HepG2 (cell line): ENCODE measurements around the gene INTS14.

ENCODE experiments used
- ADNP ChIP-seq: sonication (generic); formaldehyde crosslinking; IDR thresholded peaks from 2 replicates; pipeline ENCODE4 v1.4.0; 2020; ENCODE audit warnings: missing genetic modification reagents
- CBFB ChIP-seq: sonication (generic); formaldehyde crosslinking; IDR thresholded peaks from 2 replicates; pipeline ENCODE4 v1.4.0; 2020; ENCODE audit warnings: missing genetic modification reagents
- FOXK1 ChIP-seq: sonication (generic); formaldehyde crosslinking; IDR thresholded peaks from 2 replicates; pipeline ENCODE4 v1.4.0; 2020; ENCODE audit warnings: low read depth, missing genetic modification reagents, borderline replicate concordance
- POLR2A ChIP-seq, 2 experiments: IDR thresholded peaks; 2 replicates each; pipeline ENCODE4 v1.6.1; 2011; ENCODE audit warnings: low read depth in 2 of 2, low read length in 2 of 2, mild to moderate bottlenecking in 1 of 2, moderate library complexity in 1 of 2; ENCODE audit not compliant: insufficient read depth in 1 of 2
- RFX1 ChIP-seq: fragments of 450-650 bp; IDR thresholded peaks from 2 replicates; pipeline ENCODE4 v1.6.1; 2017
- RXRB ChIP-seq: IDR thresholded peaks from 2 replicates; pipeline ENCODE4 v1.6.1; 2016; ENCODE audit warnings: borderline replicate concordance, missing genetic modification reagents, missing compliant biosample characterization
- SMAD3 ChIP-seq: sonication (generic); formaldehyde crosslinking; IDR thresholded peaks from 2 replicates; pipeline ENCODE4 v1.4.0; 2020; ENCODE audit warnings: missing genetic modification reagents
- ZNF776 ChIP-seq: sonication (generic); formaldehyde crosslinking; IDR thresholded peaks from 2 replicates; pipeline ENCODE4 v1.4.0; 2020; ENCODE audit warnings: mild to moderate bottlenecking, missing genetic modification reagents
- TF ChIP-seq, protein P1 (sequence below): sonication (generic); formaldehyde crosslinking; IDR thresholded peaks from 2 replicates; pipeline ENCODE4 v1.5.0; 2020; ENCODE audit warnings: mild to moderate bottlenecking, missing genetic modification reagents, moderate library complexity
- TF ChIP-seq, protein P2 (sequence below): sonication (generic); formaldehyde crosslinking; IDR thresholded peaks from 2 replicates; pipeline ENCODE4 v1.8.1; 2023; ENCODE audit warnings: missing genetic modification reagents, mild to moderate bottlenecking, borderline replicate concordance
- TF ChIP-seq, protein P3 (sequence below), 2 experiments: IDR thresholded peaks; 2 replicates each; pipeline ENCODE4 v1.6.1; 2011 to 2012; ENCODE audit warnings: low read length in 2 of 2, borderline replicate concordance in 1 of 2, low read depth in 1 of 2, mild to moderate bottlenecking in 1 of 2, moderate library complexity in 1 of 2

DNA sequence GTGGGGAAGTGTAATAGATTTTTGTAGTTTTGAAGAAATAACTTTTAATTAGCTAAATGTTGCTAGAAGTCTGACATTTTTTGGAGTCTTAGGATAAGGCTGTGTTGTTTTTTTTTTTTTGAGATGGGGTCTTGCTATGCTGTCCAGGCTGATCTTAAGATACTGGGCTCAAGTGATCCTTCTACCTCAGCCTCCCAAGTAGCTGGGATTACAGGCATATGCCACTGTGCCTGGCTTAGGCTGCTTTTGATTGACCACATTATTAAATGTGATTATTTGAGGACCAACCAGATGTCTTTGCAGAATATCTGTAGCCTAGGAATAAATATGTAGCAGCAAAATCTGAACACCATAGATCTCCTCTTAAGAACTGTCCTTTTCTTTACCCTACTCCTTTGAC is 51.0 kb downstream of the INTS14 start:
- TF ChIP-seq SMAD3 (no peak), POLR2A (IDR thresholded peaks at IDR 0.05; ENCODE audit: insufficient read depth in 1 of 2, low read depth in 2 of 2, low read length in 2 of 2) (no peak), CBFB (CRISPR knock-in tag) (no peak), RXRB (CRISPR knock-in tag) (no peak), FOXK1 (CRISPR knock-in tag) (no peak), ZNF776 (CRISPR knock-in tag) (no peak), ADNP (CRISPR knock-in tag) (no peak), RFX1 (no peak)
- TF ChIP-seq, protein P1, sequence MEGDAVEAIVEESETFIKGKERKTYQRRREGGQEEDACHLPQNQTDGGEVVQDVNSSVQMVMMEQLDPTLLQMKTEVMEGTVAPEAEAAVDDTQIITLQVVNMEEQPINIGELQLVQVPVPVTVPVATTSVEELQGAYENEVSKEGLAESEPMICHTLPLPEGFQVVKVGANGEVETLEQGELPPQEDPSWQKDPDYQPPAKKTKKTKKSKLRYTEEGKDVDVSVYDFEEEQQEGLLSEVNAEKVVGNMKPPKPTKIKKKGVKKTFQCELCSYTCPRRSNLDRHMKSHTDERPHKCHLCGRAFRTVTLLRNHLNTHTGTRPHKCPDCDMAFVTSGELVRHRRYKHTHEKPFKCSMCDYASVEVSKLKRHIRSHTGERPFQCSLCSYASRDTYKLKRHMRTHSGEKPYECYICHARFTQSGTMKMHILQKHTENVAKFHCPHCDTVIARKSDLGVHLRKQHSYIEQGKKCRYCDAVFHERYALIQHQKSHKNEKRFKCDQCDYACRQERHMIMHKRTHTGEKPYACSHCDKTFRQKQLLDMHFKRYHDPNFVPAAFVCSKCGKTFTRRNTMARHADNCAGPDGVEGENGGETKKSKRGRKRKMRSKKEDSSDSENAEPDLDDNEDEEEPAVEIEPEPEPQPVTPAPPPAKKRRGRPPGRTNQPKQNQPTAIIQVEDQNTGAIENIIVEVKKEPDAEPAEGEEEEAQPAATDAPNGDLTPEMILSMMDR (CRISPR knock-in tag): no peak
- TF ChIP-seq, protein P2, sequence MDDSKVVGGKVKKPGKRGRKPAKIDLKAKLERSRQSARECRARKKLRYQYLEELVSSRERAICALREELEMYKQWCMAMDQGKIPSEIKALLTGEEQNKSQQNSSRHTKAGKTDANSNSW (CRISPR knock-in tag): no peak
- TF ChIP-seq, protein P3, sequence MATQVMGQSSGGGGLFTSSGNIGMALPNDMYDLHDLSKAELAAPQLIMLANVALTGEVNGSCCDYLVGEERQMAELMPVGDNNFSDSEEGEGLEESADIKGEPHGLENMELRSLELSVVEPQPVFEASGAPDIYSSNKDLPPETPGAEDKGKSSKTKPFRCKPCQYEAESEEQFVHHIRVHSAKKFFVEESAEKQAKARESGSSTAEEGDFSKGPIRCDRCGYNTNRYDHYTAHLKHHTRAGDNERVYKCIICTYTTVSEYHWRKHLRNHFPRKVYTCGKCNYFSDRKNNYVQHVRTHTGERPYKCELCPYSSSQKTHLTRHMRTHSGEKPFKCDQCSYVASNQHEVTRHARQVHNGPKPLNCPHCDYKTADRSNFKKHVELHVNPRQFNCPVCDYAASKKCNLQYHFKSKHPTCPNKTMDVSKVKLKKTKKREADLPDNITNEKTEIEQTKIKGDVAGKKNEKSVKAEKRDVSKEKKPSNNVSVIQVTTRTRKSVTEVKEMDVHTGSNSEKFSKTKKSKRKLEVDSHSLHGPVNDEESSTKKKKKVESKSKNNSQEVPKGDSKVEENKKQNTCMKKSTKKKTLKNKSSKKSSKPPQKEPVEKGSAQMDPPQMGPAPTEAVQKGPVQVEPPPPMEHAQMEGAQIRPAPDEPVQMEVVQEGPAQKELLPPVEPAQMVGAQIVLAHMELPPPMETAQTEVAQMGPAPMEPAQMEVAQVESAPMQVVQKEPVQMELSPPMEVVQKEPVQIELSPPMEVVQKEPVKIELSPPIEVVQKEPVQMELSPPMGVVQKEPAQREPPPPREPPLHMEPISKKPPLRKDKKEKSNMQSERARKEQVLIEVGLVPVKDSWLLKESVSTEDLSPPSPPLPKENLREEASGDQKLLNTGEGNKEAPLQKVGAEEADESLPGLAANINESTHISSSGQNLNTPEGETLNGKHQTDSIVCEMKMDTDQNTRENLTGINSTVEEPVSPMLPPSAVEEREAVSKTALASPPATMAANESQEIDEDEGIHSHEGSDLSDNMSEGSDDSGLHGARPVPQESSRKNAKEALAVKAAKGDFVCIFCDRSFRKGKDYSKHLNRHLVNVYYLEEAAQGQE (IDR thresholded peaks at IDR 0.05; ENCODE audit: borderline replicate concordance in 1 of 2, low read depth in 1 of 2, low read length in 2 of 2): no peak
